Sigmoid colon (tissue), 4 donors: ENCODE data around the gene PNPLA1.

ENCODE experiments used
- EP300 ChIP-seq, 4 donors: sonication (generic); formaldehyde crosslinking; IDR thresholded peaks; one replicate each; pipeline ENCODE4 v1.6.1; 2017; ENCODE audit warnings: antibody characterized with exemption in 4 of 4
- POLR2A ChIP-seq, 2 donors: fragments of 450-650 bp; IDR thresholded peaks; one replicate each; pipeline ENCODE4 v1.6.1; 2016; ENCODE audit warnings: antibody characterized with exemption in 2 of 2, mild to moderate bottlenecking in 2 of 2, moderate library complexity in 2 of 2
- POLR2AphosphoS5 ChIP-seq, 4 donors: sonication (generic); formaldehyde crosslinking; IDR thresholded peaks; one replicate each; pipeline ENCODE4 v1.6.1; 2017; ENCODE audit warnings: antibody characterized with exemption in 4 of 4
- TF ChIP-seq, protein P1 (sequence below), 4 experiments: fragments of 450-650 bp in 3 of 4; fragments of 200-600 bp in 1 of 4; IDR thresholded peaks; one replicate each; pipeline ENCODE4 v1.5.1; 2016 to 2019; ENCODE audit warnings: antibody characterized with exemption in 4 of 4, mild to moderate bottlenecking in 3 of 4, moderate library complexity in 2 of 4

DNA sequence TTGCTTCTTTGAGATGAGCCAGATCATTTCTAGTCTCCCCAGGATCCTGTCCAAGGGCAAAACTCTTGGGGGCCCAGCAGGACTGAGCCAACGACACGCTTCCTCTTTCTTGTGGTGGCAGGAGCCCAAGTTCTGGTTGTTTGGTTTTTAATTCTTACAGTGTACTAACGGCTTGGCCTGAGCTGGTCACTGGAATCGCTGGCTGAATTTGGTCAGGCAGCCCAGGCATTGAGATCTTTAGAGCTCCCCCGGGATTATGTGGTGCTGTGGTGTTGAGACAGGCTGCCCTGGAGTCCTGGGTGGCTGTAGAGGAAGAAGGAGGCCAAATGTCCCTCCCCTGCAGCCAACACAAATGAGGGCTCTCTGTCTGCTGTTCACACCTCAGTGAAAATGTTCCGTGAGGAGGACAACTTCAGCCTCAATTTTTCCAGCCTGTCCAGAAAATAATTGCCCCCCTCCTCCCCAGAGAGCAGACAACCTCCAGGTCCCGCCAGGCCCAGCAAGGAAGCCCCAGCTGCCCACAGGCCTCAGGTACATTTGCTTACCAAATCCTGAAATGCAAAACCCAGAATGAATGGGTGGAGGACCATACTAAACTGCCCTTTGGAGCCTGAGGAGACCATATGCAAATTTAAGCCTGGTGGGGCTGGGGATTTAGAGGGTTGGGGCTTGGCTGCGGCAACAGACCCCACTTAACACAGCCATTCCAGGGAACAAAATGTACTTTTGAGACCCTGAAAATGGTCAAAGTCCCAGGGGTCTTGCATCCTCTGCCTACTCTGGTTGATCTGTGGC lies 43.2 kb downstream of the PNPLA1 start:
- TF ChIP-seq, protein P1, sequence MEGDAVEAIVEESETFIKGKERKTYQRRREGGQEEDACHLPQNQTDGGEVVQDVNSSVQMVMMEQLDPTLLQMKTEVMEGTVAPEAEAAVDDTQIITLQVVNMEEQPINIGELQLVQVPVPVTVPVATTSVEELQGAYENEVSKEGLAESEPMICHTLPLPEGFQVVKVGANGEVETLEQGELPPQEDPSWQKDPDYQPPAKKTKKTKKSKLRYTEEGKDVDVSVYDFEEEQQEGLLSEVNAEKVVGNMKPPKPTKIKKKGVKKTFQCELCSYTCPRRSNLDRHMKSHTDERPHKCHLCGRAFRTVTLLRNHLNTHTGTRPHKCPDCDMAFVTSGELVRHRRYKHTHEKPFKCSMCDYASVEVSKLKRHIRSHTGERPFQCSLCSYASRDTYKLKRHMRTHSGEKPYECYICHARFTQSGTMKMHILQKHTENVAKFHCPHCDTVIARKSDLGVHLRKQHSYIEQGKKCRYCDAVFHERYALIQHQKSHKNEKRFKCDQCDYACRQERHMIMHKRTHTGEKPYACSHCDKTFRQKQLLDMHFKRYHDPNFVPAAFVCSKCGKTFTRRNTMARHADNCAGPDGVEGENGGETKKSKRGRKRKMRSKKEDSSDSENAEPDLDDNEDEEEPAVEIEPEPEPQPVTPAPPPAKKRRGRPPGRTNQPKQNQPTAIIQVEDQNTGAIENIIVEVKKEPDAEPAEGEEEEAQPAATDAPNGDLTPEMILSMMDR (IDR thresholded peaks at IDR 0.05) = no peak
- TF ChIP-seq EP300 (IDR thresholded peaks at IDR 0.05) = no peak
- TF ChIP-seq POLR2A (IDR thresholded peaks at IDR 0.05) = no peak
- TF ChIP-seq POLR2AphosphoS5 (IDR thresholded peaks at IDR 0.05) = no peak
